Stimulated activated naive CD8-positive, alpha-beta T cell treated with anti-CD3 and anti-CD28 coated beads, Interleukin-15, Interleukin-2, amounts not matched to agents 100 ng/mL and 50 ng/mL, for 24 hours (primary cell): ENCODE data around the gene PSENEN.

ENCODE experiments used
- H3K27ac Mint-ChIP-seq: one replicate; pipeline ENCODE4 v1.8.0; 2021; ENCODE audit warnings: mild to moderate bottlenecking, mixed read lengths
- H3K27me3 Mint-ChIP-seq: one replicate; pipeline ENCODE4 v1.8.0; 2021; ENCODE audit warnings: mixed read lengths
- H3K36me3 Mint-ChIP-seq: one replicate; pipeline ENCODE4 v1.8.0; 2021; ENCODE audit warnings: low read depth, mixed read lengths
- H3K4me1 Mint-ChIP-seq: one replicate; pipeline ENCODE4 v1.8.0; 2021; ENCODE audit warnings: low read depth, mixed read lengths
- H3K4me3 Mint-ChIP-seq: one replicate; pipeline ENCODE4 v1.8.0; 2021; ENCODE audit warnings: mild to moderate bottlenecking, mixed read lengths
- H3K9me3 Mint-ChIP-seq: one replicate; pipeline ENCODE4 v1.8.0; 2021; ENCODE audit warnings: mixed read lengths

Gene PSENEN

GRCh38 chr19:35748106-35749020 is 2.9 kb downstream of the PSENEN start, which contains the start of gene LIN37:
LIN37 (plus strand) TSS chr19:35748576; CDS start chr19:35748725, 149 bp downstream.
- peak within 1 kb of the TSS; percentile 98 for H3K4me3 Mint-ChIP-seq
- H3K27ac Mint-ChIP-seq = peak within 1 kb of the TSS; percentile 93
- H3K36me3 Mint-ChIP-seq = peaks cover 8% of the 10 kb centered on the region
- H3K9me3 Mint-ChIP-seq = no peaks in the 10 kb centered on the region
- H3K27me3 Mint-ChIP-seq = no peaks in the 10 kb centered on the region
- H3K4me1 Mint-ChIP-seq = peaks cover 58% of the 10 kb centered on the region

DNA sequence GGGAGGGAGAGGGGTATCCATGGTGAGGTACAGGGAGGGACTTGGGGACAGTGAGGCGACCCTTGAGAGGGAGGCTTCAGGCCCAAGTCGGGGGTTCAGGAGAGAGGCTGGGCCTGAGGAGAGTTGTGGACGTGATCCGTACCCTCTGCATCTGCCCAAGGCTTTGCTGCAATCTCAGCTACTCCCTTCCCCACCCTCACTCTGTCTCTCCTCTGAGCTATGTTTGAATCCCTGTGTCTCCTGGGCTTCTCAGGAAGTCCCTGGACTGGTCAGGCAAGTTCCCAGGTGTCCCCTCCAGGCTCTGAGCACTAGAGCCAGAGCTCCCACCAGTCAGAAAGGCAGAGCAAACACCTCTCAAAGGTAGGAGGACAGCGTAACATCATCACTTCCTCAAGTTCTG is 4.7 kb downstream of the PSENEN start:
- peaks cover 8% of the 10 kb centered on the region for H3K36me3 Mint-ChIP-seq
- no peak overlapping the region for H3K4me3 Mint-ChIP-seq
- peaks cover 44% of the 10 kb centered on the region for H3K4me1 Mint-ChIP-seq
- H3K9me3 Mint-ChIP-seq = no peaks in the 10 kb centered on the region
- no peak overlapping the region for H3K27ac Mint-ChIP-seq
- H3K27me3 Mint-ChIP-seq = no peaks in the 10 kb centered on the region

DNA sequence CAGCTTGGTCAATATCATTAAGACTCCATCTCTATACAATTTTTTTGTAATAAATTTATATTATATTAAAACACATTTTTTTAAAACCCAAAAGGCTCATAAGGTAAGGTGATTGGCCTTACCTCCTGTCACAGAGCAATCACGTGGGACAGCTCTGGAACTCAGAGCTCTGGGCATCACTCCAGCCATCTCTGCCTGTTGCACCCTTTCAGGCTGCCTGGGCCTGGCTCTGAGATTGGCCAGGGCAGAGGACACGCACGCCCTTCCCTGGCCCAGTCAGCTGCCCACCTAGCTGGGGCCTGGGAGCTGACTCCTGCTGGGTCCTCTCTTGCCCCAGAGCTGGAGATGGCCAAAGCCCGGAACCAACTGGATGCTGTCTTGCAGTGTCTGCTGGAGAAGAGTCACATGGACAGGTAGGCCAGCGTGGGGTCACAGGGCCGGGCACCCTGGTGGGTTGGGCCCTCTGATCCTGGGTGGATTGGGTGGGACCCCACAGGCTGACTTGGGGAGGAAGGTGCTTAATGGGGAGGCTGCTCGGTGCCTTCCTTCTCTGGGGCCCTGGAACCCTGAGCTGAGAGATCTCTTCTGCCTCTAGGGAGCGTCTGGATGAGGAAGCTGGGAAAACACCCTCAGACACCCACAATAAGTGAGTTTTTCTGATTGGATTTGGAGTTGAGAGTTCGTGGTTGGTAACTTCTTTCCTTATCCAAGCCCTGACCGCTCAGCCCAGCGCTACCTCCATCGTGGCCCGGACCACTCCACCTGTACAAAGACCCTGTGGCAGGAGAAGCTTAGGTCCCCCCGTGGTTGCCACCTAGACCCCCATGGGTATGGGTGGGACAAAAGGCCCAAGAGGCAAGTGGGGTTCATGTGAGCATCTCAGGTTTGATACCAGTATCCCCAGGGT is 6.6 kb downstream of the PSENEN start:
- peaks cover 36% of the 10 kb centered on the region for H3K4me1 Mint-ChIP-seq
- H3K9me3 Mint-ChIP-seq = no peaks in the 10 kb centered on the region
- H3K27ac Mint-ChIP-seq = no peak overlapping the region
- H3K4me3 Mint-ChIP-seq = no peak overlapping the region
- peaks cover 4% of the 10 kb centered on the region for H3K27me3 Mint-ChIP-seq
- peaks cover 12% of the 10 kb centered on the region for H3K36me3 Mint-ChIP-seq

DNA sequence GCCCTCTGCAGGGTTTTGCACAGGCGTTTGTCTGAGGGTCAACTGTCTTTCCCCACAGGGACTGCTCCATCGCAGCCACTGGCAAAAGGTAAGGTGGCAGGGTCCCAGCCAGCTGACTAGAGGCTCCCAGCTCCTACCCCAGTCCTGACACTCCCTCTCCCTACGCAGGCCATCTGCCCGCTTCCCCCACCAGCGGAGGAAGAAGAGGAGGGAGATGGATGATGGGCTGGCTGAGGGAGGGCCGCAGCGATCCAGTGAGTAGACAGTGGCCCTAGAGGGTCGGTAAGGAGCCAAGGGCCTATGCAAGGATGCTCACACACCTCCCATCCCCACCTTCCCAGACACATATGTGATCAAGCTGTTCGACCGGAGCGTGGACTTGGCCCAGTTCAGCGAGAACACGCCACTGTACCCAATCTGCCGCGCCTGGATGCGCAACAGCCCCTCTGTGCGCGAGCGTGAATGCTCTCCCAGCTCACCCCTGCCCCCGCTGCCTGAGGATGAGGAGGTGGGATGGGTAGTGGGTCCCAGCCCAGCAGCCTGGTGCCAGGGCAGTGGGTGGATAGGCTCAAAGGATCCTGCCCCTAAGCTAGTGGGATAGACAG is 7.4 kb downstream of the PSENEN start:
- H3K9me3 Mint-ChIP-seq = no peaks in the 10 kb centered on the region
- peaks cover 4% of the 10 kb centered on the region for H3K27me3 Mint-ChIP-seq
- H3K36me3 Mint-ChIP-seq = peaks cover 10% of the 10 kb centered on the region
- peaks cover 38% of the 10 kb centered on the region for H3K4me1 Mint-ChIP-seq
- no peak overlapping the region for H3K4me3 Mint-ChIP-seq
- H3K27ac Mint-ChIP-seq = no peak overlapping the region

DNA sequence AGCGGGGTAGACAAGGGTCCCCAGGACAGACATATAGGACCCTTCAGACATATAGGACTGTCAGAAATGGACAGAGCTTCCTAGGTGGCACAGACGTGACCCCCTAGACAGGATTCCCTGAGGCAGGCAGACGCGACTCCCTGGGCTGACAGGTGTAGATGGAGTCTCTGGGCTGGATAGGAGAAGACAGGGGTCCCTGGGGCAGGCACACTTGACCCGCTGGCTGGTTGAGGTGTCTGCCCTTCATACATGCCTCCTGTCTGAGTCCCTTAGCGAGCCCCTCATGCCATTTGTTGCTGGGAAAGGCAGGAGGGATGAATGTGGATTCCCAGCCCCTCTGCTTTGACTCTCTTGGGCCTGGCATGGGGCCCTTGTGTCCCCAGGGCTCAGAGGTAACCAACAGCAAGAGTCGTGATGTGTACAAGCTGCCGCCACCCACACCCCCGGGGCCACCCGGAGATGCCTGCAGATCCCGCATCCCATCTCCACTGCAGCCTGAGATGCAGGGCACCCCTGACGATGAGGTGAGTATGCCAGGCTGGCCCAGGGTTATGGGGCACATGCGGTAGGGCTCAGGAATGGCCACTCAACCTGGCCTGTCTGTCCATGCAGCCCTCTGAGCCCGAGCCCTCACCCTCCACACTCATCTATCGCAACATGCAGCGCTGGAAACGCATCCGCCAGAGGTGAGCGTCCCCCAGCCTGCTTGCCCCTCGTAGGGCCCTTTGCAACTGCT is 8.4 kb downstream of the PSENEN start:
- Mint-ChIP-seq H3K36me3 (peaks cover 10% of the 10 kb centered on the region), H3K4me1 (peaks cover 32% of the 10 kb centered on the region), H3K27me3 (peaks cover 4% of the 10 kb centered on the region), H3K9me3 (no peaks in the 10 kb centered on the region), H3K27ac (no peak overlapping the region), H3K4me3 (no peak overlapping the region)

- no peaks in the 10 kb centered on the region for H3K9me3 Mint-ChIP-seq
Measured at GRCh38 chr19:35754370-35755130, 9.1 kb downstream of the PSENEN start.

DNA sequence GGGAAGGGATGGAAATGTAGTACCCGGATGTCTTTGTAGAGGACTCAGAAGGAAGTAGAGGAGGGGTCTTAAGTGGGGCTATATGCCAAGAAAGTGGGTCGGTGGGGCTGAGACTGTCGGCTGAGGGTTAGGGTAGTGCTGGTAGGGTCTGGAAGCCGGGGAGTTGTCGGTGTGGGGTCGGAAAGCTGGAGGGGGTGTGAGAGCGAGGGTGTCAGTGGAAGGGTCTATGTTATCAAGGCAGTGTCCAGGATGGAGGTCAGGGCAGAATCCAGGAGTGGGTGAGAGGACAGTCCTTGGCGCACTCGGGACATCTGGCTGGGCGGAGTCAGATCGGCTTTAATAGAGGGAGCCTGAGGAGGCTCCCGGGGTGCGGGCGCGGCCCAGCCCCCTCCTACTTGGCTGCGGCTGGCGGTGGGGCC is 9.7 kb downstream of the PSENEN start:
- Mint-ChIP-seq H3K9me3 (no peaks in the 10 kb centered on the region), H3K27me3 (peaks cover 4% of the 10 kb centered on the region), H3K4me1 (peaks cover 31% of the 10 kb centered on the region), H3K36me3 (peaks cover 12% of the 10 kb centered on the region), H3K27ac (no peak overlapping the region), H3K4me3 (no peak overlapping the region)

More at GRCh38 chr19:35754370-35755130, 9.1 kb downstream of the PSENEN start:
- Mint-ChIP-seq H3K27me3 (peaks cover 4% of the 10 kb centered on the region), H3K4me1 (peaks cover 34% of the 10 kb centered on the region), H3K36me3 (peaks cover 12% of the 10 kb centered on the region), H3K27ac (no peak overlapping the region), H3K4me3 (no peak overlapping the region)

GRCh38 chr19:35755550-35756376 is 10.3 kb downstream of the PSENEN start:
- Mint-ChIP-seq H3K27ac (peak overlapping the region; percentile 76), H3K36me3 (peaks cover 13% of the 10 kb centered on the region), H3K9me3 (no peaks in the 10 kb centered on the region), H3K4me1 (peaks cover 28% of the 10 kb centered on the region), H3K4me3 (peak overlapping the region; percentile 57), H3K27me3 (peaks cover 4% of the 10 kb centered on the region)

DNA sequence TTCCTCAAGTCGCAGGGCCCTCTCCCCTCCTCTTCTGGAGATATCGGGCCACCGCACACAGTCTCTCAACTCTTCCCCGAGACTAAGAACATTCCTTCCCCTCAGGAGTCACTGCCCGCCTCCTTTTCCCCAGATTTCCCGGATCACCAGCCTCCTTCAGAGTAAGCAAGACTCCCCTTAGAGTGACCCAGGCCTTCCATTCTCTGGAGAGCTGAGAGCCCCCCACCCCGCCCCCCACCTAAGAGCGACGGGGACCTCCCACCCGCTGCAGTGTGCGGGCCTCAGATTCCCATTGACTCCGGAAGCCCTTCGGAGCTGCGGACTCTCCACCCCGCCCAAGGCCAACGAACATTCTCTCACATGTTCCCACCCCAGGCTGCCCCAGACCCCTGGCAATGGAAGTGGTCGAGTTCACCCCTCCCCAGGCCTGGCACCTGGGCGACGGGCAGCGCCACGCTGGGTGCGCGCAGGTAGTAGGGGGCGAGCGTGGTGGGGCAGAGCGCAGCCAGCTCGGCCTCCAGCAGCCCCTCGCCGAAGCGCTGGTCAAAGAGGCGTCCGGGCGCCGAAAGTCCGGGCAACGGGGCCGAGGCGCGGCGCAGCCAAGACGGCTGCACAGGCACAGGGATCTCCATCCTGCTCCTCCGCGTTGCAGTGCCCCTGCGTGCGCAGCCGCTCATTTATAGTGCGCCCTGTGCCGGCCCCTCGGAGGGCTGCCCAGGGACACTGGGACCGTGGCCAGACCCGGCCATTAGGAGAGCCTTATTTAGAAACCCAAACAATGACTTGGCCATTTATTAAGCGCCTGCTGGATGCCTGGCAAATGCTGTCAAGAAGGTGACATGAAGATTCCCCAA is 11.2 kb downstream of the PSENEN start, which contains the start of gene HSPB6:
Gene HSPB6 (minus strand): TSS at position 653 of the 854 bp plus-strand sequence. CDS start 21 bp downstream, at position 632.
- Mint-ChIP-seq H3K9me3 (no peaks in the 10 kb centered on the region), H3K27ac (peak within 1 kb of the TSS; percentile 92), H3K4me1 (peaks cover 28% of the 10 kb centered on the region), H3K36me3 (peaks cover 16% of the 10 kb centered on the region), H3K27me3 (peaks cover 4% of the 10 kb centered on the region), H3K4me3 (peak within 1 kb of the TSS; percentile 90)

GRCh38 chr19:35757231-35757748 is 11.8 kb downstream of the PSENEN start:
- Mint-ChIP-seq H3K9me3 (no peaks in the 10 kb centered on the region), H3K36me3 (peaks cover 22% of the 10 kb centered on the region), H3K4me3 (peak overlapping the region; percentile 90), H3K27me3 (peaks cover 4% of the 10 kb centered on the region), H3K4me1 (peaks cover 28% of the 10 kb centered on the region), H3K27ac (peak overlapping the region; percentile 92)

DNA sequence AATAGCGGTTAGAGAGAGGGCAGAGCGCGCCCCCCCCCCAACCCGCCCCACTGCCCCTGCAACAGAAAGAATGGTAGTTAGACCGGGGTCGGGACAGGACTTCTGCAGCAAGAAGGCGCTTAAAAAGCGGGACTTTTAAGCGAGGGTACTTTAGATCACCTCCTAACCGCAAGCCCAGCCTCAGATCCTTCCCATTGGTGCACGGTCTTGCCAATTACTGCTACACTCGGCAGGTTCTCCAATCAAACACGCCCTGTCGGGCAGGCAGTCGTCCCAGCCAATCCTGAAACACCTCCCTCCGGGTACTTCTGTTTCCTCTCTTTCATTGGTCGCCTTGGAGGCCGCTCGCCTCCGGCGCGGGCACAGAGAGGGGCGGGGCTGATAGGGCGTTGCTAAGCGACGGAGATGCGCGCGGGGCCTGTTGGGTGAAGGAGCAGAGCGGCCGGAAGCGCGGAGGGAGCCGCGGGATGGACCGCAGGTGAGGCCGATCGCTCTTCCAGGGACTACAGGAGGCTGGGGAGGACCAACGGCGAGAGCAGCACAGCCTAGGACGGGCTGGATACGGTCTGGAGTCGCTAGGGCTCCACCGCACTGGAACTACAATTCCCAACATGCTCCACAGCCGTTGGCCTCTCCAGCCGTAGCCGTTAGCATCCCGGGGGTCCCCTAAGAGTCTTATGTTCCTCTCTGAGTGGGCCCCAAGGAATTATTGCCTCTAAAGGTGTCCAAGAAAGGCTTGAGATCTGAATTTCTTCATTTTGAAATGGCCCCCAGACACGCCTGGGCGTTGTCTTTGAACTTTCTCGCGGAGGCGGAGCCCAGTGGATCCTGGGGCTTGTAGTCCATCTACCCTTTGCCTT is 12.5 kb downstream of the PSENEN start, which contains the start of gene PROSER3:
Gene PROSER3 (plus strand): TSS at position 428 of the 860 bp plus-strand sequence. CDS start 40 bp downstream, at position 468.
- peaks cover 28% of the 10 kb centered on the region for H3K4me1 Mint-ChIP-seq
- H3K9me3 Mint-ChIP-seq = no peaks in the 10 kb centered on the region
- H3K36me3 Mint-ChIP-seq = peaks cover 21% of the 10 kb centered on the region
- peaks cover 4% of the 10 kb centered on the region for H3K27me3 Mint-ChIP-seq
- peak within 1 kb of the TSS; percentile 90 for H3K4me3 Mint-ChIP-seq
- peak within 1 kb of the TSS; percentile 92 for H3K27ac Mint-ChIP-seq
